SK-N-MC (cell line): Measurements from ENCODE around the gene RSF1.

Experiments
- EZH2 ChIP-seq: fragments of 200-600 bp; sonication (generic); IDR thresholded peaks from one replicate; pipeline ENCODE4 v1.6.1; 2017; ENCODE audit warnings: antibody characterized with exemption
- FOXP2 ChIP-seq: optimal IDR thresholded peaks from 2 replicates; pipeline ENCODE3; 2011; ENCODE audit warnings: mild to moderate bottlenecking, moderate library complexity; ENCODE audit not compliant: insufficient read depth; ENCODE audit errors: extremely low read length, control extremely low read depth

DNA sequence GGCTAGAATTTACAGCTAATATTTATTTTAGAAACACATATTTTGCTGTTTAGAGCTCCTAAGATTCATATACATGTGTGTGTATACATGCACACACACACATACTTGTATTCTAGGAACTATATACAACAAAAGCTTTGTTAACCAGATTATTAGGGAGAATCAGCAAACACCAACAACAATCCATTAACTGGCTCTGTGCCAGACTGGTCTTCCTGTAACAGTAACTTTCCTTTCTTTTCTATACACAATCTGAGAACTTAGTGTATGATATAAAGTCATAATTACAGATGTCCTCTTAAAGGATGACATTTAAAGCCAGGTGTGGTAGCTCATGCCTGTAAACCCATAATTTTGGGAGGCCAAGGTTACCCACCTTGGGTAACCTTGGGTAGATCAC is 133.4 kb downstream of the RSF1 start:
- TF ChIP-seq EZH2 (no peak), FOXP2 (no peak)
